Mucosa of stomach (tissue), 1 donor: ENCODE measurements around the gene THTPA.

ENCODE experiments used
- H3K27me3 ChIP-seq: one replicate; pipeline ENCODE4 v1.7.0; 2013; ENCODE audit warnings: mild to moderate bottlenecking, low read length; ENCODE audit not compliant: control insufficient read depth, insufficient read depth
- H3K36me3 ChIP-seq: one replicate; pipeline ENCODE4 v1.7.0; 2013; ENCODE audit warnings: low read length; ENCODE audit not compliant: control insufficient read depth, insufficient read depth
- H3K4me1 ChIP-seq: one replicate; pipeline ENCODE4 v1.7.0; 2013; ENCODE audit warnings: mild to moderate bottlenecking, low read length; ENCODE audit not compliant: control insufficient read depth, insufficient read depth
- H3K4me3 ChIP-seq: one replicate; pipeline ENCODE4 v1.7.0; 2013; ENCODE audit warnings: low read length
- H3K9ac ChIP-seq: one replicate; pipeline ENCODE4 v1.7.0; 2013; ENCODE audit warnings: mild to moderate bottlenecking, low read length, moderate library complexity
- H3K9me3 ChIP-seq: one replicate; pipeline ENCODE4 v1.7.0; 2013; ENCODE audit warnings: mild to moderate bottlenecking, low read length, moderate library complexity; ENCODE audit not compliant: control insufficient read depth
- donor health status: Pancreatic carcinoma.

Gene THTPA

DNA sequence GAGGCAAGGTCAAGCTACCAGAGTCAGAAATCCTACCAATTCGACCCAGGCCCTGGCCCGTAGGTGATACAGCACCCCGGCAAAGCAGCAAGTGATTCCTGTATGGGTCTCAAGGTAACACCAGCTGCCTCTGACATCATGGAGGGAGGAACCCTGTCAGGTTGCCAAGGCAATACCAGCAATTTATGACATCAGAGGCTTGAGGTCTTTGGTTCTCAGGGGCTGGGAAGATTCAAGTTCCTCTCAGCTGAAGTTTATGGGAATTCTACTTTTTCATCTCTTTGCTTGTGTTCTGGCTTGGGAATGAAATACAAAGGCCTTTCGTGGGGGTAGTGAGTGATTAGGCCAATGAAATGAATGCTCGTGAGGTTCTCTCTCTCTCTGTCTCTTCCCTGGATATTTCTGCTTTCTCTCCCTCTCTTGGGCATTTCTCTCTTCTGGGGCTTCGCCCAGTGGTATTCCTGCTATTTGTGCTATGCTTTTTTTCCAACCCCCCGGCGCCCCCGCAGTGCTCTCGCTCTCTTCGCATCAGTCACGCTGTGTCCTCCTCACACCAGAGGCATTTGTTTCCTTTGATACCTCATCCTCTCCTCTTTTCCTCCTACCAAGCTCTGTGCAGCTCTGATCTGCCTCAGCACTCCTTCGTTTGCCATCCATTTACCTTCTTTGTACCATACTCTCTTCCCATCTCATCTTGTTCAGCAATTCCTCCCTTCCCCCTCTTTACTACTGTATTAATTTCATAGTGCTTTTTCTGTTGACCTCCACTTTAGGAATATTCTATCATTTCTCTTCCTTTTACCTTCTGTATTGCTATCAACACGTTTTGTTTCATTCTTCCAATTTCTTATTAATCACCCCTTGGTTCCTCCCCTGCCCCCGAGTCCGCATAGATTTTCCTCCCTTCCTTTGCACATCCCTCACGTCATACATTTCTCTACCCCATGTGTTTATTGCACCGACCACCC lies 7.4 kb upstream of the THTPA start:
- Histone ChIP-seq H3K36me3 (no peaks in the 10 kb centered on the region), H3K4me1 (no peaks in the 10 kb centered on the region), H3K9ac (no peak overlapping the region), H3K27me3 (peaks cover 6% of the 10 kb centered on the region), H3K4me3 (no peak overlapping the region), H3K9me3 (no peaks in the 10 kb centered on the region)

DNA sequence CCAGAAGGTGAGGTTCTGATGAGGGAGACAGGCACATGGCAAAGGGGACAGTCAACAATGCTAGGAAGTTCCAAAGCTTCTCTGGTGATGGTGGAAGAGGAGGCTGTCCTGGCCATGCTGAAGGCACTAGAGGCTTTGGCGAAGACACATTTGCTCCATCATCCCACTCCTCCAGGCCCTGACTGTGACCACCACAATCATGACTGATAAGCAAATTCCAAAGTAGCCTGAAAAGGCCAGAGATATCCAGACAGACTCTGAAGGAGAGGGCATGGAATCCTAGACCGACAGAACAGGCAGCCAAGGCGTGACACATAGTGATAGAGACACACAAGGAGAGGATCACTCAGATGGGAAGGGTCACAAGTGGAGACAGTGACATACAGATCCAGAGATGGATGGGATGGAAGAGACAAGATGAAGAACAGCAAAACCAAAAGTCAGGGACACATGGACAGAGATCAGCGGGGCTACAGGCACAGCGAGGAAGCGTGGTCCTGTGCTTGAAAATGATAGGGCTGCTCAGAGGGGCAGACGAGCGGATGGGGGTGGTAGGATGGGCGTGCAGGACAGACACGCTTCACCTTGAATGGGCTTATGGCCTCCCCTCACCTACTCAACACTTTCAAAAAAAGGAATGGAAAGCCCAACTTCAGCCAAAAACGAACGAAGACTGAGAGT lies 5.8 kb upstream of the THTPA start:
- Histone ChIP-seq H3K4me3 (no peak overlapping the region), H3K4me1 (no peaks in the 10 kb centered on the region), H3K9me3 (no peaks in the 10 kb centered on the region), H3K27me3 (peaks cover 6% of the 10 kb centered on the region), H3K36me3 (no peaks in the 10 kb centered on the region), H3K9ac (peak overlapping the region; percentile 73)

DNA sequence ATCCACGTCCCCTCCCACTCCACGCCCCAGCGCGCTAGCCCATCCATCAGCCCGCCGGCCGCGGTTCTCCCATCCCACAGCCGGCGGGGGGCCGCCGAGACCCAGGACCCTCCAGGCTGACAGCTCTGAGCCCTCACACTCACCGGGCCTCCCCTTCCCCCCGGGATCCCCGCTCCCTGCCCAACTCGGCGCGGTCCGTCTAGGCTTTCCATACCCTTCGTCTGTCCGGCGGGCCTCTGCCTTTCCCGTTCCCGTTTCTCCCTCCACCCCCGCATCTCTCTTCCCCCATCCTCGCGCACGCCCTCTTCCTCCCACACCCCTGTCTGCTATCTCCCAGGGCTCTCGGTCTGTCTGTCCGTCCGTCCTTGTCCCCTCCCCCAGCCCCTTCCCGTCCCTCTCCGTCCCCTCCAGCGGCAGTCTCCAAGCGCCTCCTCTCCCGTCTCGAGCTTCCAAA lies 5.2 kb upstream of the THTPA start:
- Histone ChIP-seq H3K9ac (peak overlapping the region; percentile 73), H3K36me3 (no peaks in the 10 kb centered on the region), H3K27me3 (peaks cover 6% of the 10 kb centered on the region), H3K4me3 (peak overlapping the region; percentile 75), H3K4me1 (no peaks in the 10 kb centered on the region), H3K9me3 (no peaks in the 10 kb centered on the region)

DNA sequence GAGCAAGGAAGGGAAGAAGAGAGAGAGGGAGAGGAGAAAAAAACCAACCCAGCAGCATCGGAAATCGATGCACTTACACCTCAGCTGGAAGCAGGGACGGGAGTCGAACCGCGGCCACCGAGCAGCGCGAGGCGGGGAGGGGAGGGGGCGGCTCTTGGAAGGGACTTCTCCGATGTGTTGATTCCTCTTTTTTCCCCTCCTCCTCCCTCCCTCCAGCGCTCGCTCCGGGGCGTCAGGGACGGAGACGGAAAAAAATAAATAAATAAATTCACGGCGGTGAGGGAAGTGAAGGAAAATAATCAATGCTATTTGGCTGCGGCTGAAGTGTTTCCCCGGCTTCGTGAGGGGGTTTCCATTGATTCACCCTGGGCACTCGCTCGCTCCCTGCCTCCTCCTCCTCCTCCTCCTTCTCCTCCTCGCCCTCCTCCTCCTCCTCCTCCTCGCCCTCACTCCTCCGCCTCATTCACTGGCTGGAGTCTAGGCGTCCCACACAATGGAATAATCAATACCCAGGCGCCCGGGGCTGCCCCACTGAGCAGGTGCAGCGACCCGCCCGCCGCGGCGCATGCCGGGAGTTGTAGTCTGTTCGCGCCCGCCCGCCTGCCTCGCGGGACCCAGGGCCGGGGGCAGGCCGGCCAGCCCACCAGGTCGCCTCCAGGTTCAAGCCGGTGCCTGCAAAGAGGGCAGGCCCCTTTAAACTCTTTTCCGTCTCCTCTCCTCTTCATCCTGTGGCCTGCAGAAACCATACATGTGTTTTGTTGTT lies 4.6 kb upstream of the THTPA start, which contains the start of gene ZFHX2:
TSS of gene ZFHX2 (minus strand) at position 500 of the 763 bp plus-strand sequence. CDS start 16,440 bp downstream, outside the sequence.
- Histone ChIP-seq H3K4me3 (peak within 1 kb of the TSS; percentile 75), H3K9ac (peak within 1 kb of the TSS; percentile 73), H3K4me1 (peaks cover 1% of the 10 kb centered on the region), H3K9me3 (no peaks in the 10 kb centered on the region), H3K27me3 (peaks cover 6% of the 10 kb centered on the region), H3K36me3 (no peaks in the 10 kb centered on the region)

DNA sequence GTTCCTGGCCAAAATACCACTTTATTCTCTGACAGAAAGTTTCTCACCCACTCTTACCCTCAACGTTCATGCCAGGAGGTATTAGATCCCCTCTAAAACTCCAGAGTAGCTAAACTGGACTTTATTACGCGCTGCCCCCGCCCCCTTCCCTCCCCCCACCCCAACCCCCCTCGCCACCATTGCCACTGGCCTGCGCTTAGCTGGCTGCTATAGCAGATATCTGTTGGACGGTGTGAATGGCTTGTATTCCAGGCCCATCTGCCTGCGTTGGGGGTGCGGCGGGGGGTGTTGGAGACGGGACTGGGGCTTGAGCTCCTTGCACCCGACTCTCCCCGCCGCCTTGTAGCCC lies 564 bp upstream of the THTPA start:
- Histone ChIP-seq H3K4me3 (peak overlapping the region; percentile 81), H3K27me3 (no peaks in the 10 kb centered on the region), H3K9ac (peak overlapping the region; percentile 88), H3K36me3 (peaks cover 14% of the 10 kb centered on the region), H3K9me3 (no peaks in the 10 kb centered on the region), H3K4me1 (peaks cover 23% of the 10 kb centered on the region)

DNA sequence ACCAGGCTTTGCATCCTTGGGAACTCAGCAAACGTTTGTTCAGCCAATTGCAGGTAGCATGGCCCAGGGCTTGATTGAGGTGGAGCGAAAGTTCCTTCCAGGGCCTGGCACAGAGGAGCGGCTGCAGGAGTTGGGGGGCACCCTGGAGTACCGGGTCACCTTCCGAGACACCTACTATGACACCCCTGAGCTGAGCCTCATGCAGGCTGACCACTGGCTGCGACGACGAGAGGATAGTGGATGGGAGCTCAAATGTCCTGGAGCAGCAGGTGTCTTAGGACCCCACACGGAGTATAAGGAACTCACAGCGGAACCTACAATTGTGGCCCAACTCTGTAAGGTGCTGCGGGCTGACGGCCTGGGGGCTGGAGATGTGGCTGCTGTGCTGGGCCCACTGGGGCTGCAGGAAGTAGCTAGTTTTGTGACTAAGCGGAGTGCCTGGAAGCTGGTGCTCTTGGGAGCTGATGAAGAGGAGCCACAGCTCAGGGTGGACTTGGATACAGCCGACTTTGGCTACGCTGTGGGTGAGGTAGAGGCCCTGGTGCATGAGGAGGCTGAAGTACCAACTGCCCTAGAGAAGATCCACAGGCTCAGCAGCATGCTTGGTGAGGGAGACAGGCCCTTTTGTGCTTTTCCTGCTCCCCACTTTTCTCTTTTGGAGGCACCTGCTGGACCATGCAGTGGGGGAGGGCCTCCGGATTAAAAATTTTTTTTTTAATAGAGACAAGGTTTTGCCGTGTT lies 799 bp downstream of the THTPA start:
- Histone ChIP-seq H3K9ac (peak overlapping the region; percentile 88), H3K27me3 (no peaks in the 10 kb centered on the region), H3K36me3 (peaks cover 27% of the 10 kb centered on the region), H3K9me3 (no peaks in the 10 kb centered on the region), H3K4me3 (peak overlapping the region; percentile 81), H3K4me1 (peaks cover 23% of the 10 kb centered on the region)

DNA sequence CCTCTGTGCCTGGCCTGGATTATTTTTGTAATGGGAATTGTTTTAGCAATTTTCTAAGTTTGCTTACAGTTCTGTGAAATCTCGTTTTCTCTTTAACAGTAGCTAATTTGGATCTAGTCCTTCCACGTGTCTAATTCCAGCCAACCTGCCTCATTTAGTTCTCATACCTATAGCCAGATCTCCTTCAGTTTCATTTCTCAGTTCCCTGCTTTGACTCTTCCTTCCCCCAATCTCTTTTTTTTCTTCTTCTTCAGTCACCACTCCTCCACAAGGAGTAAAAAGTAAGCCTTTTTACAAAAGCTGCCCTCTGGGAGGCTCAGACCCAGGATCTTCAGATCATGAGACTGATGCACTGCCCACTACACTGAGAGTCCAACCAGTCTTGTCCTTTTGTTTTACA lies 1.4 kb downstream of the THTPA start:
- no peaks in the 10 kb centered on the region for H3K9me3 ChIP-seq
- H3K4me1 ChIP-seq, result peaks cover 23% of the 10 kb centered on the region
- H3K9ac ChIP-seq, result no peak overlapping the region
- no peaks in the 10 kb centered on the region for H3K27me3 ChIP-seq
- no peak overlapping the region for H3K4me3 ChIP-seq
- H3K36me3 ChIP-seq, result peaks cover 27% of the 10 kb centered on the region

DNA sequence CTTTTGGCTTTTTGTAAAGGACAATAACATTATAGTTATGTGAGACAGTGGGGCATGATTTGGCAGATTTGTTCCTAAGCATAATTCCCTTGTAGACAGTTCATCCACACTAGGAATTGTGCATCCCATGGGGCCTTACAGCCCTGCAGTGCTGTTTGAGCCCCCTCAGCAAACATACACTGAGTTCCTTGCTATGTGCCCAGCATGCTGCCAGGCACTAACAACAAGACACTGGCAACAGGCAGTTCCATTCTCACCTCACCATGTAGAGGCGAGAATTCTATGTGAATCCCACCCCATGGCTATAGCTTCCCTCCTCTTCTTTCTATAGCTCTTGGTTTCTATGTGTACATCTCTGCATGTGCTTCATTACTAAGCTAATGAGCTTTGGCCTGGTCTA lies 1.9 kb downstream of the THTPA start:
- no peaks in the 10 kb centered on the region for H3K9me3 ChIP-seq
- no peak overlapping the region for H3K4me3 ChIP-seq
- H3K27me3 ChIP-seq, result no peaks in the 10 kb centered on the region
- H3K4me1 ChIP-seq, result peaks cover 23% of the 10 kb centered on the region
- peaks cover 27% of the 10 kb centered on the region for H3K36me3 ChIP-seq
- H3K9ac ChIP-seq, result peak overlapping the region; percentile 19

DNA sequence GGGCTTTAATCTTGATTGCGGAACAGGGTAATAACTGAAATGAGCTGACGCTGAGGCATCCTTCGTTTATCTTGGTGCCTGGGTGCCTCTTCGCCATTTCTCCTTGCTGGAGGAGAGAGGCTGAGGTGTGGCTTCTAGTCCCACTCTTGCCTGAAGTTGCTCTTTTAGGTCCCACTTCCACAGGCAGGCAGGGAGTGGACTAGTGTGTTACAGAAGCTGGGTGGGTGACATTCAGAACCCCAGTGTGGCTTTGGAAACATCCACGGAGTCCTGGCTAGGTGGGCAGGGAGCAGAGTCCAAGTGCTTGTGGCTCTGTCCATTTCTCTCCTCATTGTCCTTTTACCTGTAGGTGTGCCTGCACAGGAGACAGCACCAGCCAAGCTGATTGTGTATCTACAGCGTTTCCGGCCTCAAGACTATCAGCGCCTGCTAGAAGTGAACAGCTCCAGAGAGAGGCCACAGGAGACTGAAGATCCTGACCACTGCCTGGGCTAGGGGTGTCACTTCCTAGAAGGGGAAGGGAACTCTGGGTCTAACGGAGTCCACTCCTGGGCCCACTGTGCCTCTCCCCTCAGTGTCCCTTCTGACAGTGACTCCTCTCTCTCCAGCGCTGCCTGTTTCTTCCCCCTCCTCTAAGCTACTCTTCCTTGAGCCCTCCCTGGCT lies 2.4 kb downstream of the THTPA start:
- H3K36me3 ChIP-seq, result peaks cover 27% of the 10 kb centered on the region
- no peak overlapping the region for H3K4me3 ChIP-seq
- no peaks in the 10 kb centered on the region for H3K27me3 ChIP-seq
- H3K4me1 ChIP-seq, result peaks cover 23% of the 10 kb centered on the region
- no peaks in the 10 kb centered on the region for H3K9me3 ChIP-seq
- peak overlapping the region; percentile 19 for H3K9ac ChIP-seq

DNA sequence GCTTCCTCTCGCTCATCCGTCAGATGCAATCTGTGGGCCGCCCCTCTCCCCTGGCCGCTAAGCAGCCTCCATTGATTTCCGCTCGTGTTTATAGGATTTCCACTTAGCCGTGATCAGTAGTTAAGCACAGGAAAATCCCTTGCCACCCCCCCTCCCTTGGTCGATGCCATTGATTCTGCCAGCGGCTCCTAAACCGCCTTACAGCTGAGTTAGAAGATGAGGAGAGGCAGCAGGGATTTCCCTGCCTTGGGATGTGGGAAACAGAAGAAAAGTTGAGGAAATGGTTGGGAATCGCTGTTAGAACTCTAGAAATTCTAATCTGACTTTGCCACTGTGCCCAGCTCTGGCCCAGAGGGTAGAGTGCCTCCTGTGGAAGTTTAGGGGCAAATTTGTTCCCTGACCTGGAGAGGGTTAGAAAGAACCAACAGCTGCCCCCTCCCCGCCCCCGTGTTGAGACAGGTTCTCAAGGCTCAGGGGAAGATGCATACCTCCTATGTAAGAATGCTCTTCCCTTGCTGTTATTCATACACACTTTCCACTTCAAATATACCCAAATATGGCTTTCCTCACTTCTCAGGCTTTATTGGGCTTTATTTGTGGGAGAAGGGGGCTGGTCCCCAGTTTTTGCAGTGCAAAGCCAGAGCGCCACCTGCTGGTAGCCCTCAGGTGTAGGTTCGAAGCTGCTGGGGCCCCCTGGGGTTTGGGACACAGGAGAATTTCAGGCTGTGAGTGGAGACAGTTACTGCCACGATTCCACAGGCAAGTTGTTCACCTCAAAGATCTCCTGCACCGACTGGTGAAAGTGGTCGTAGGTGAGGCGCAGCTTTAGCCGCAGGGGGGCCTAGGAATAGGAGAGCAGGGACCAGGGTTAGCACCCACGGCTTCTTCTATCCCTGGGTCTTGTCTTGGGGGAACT lies 3.2 kb downstream of the THTPA start:
- no peaks in the 10 kb centered on the region for H3K27me3 ChIP-seq
- peaks cover 27% of the 10 kb centered on the region for H3K36me3 ChIP-seq
- no peaks in the 10 kb centered on the region for H3K9me3 ChIP-seq
- peaks cover 23% of the 10 kb centered on the region for H3K4me1 ChIP-seq
- H3K4me3 ChIP-seq, result no peak overlapping the region
- H3K9ac ChIP-seq, result no peak overlapping the region
